ENCODE data around the gene NUAK2.

Gene NUAK2

DNA sequence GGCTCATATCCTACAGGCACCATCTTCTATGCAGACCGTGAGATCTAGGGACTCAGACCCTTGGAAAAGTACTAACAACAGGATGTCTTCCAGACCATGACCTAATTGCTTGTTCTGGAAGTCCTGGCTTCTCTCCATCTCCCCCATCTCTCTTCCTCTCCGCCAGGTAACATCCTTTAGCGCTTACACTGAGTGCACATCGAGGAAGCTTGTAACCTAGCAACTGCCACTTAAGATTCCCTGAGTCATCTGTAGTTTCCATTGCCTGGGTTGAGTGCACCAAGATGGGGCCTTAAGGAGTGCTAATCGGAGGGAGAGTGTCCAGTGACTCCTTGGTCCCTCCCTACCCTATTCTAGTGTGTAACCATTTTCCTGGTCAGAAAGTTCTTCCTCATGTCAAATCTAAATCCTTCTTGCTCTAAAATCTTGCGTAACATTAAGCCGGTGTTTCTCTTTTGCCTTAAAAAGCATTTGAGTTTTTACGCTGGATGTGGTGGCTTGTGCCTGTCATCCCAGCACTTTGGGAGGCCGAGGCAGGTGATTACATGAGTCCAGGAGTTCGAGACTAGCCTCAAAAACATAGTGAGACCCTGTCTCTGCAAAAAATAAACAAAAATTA, 25.5 kb upstream of the NUAK2 start:
- DNase-seq (ENCODE audit: low read depth): no peak

DNA sequence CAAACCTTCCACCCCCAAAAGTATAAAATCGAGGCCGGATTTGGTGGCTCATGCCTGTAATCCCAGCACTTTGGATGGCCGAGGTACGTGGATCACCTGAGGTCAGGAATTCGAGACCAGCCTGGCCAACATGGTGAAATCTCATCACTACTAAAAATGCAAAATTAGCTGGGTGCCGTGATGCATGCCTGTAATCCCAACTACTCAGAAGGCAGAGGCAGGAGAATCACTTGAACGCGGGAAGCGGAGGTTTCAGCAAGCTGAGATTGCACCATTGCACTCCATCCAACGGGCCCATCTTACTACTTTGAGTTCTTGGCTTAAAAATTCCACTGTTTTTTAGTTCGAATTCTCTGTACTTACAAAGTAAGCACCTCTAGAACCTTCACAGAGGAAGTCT, 24.2 kb upstream of the NUAK2 start:
- no peak for DNase-seq (ENCODE audit: low read depth)

DNA sequence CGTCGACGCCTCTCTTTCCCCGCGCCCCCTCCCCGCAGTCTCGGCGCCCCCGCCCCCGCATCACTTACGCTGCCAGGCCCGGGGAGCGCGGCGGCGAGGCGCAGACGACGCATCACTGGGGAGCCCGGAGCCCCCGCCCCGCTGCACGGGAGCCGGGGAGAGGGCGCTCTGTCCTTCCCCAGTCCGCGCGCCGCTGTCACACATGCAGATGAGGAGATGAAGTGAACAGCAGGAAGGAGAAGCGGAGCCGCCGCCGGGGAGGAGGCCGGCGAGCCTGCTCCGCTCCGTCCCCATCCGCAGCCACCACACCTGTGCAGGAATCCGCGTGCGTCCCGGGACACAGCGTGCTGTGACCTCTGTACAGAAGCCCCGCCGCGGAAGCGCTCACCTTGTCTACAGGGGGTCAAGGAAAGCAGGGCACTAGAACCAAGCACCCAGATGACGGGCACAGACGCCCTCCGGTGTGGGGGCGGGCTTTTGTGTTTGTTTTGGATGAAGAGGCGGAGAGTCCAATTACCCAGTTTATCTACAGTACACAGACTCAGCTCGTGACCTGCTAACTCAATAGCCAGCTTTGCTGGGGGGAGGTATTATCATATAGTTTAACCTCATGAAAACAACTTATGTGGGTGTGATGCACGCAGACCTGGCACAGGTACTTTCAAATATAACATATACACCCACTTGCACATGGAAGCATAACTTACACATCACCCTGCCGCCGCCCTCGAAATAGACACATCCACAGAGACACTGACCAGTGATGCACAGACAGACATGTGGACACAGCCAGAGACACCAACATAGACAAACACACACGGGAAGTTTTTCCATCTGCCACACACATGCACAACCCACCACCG, 22.8 kb upstream of the NUAK2 start:
- DNase-seq (ENCODE audit: low read depth): no peak

DNA sequence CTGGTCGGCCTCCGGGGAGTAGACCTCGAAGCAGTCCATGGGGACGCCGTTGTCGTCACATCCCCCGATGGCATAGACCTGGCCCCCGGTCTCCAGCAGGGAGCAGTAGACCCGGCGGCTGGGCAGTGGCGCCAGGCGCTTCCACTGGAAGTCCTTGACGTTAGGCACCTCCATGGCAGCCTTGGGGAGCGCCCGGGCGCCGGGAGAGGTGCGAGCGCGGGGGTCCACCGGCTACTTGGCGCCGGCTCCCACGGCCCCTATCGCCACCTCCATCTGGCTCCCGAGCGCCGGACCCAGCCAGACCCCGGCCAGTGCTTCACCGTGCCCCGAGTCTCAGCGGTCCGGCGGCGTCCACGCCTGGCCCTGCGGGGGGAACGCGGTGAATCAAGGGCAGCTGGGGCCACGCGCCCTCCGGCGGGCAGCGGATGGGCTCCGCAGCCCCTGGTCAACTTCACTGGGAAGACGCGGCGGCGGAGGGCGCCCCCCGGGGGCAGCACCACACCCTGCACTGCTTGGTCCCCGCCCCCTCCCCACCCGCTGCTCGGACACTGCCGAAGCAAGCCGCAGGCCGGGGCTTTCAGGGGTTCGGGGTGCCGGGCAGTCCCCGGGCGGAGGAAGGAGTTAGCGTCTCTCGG, 22.0 kb upstream of the NUAK2 start:
- DNase-seq (ENCODE audit: low read depth): no peak

DNA sequence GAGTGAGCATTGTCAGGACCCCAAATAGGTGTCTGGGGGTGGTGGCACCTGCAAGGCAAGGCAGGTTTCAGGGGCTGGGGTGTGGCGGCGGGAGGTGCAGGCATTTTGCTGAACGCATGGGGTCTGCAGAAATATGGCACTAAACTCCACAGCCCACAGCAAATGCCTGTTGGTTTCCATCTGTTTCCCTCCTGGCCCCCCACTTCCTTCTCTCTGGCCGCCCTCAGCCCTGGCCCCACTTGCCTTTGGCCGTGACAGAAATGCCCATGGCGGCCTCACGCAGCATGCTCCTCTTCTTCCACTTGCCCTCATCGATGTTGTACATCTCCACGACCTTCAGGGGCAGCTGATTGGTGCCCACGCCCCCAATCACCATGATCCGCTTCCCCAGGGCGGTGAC, 21.4 kb upstream of the NUAK2 start:
- no peak for DNase-seq (ENCODE audit: low read depth)

DNA sequence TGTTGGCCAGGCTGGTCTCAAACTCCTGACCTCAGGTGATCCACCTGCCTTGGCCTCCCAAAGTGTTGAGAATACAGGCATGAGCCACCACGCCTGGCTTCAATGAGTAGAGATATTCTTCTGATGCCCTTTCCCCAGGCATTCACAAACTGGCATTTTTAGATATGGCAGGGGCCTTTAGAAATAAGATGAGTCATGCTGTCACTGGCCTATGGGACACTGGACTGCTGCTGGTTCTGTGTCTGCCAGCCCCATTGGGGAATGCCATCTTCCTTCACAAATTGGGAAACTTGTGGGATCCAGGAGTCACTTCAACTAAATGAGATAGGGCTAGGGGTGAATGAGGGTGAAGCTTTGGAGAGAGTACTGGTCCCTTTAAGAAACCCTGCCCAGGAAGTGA, 19.1 kb upstream of the NUAK2 start:
- no peak for DNase-seq (ENCODE audit: low read depth)

DNA sequence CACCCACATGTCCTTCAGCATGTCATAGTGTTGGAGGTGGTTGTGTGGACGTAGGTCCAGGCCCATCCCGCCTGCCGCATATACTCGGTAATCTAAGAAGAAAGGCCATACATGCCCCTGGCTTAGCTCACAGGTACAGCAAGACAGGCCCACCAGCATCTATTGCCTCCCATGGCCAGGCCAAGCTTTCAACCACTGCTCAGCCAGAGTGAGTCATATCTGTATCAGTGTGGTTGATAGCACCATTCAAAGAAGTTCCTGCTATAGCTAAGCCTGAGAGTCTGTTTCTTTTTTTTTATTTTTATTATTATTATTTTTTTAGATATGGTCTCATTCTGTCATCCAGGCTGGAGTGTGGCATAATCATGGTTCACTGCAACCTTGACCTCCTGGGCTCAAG, 18.2 kb upstream of the NUAK2 start:
- DNase-seq (ENCODE audit: low read depth): no peak

DNA sequence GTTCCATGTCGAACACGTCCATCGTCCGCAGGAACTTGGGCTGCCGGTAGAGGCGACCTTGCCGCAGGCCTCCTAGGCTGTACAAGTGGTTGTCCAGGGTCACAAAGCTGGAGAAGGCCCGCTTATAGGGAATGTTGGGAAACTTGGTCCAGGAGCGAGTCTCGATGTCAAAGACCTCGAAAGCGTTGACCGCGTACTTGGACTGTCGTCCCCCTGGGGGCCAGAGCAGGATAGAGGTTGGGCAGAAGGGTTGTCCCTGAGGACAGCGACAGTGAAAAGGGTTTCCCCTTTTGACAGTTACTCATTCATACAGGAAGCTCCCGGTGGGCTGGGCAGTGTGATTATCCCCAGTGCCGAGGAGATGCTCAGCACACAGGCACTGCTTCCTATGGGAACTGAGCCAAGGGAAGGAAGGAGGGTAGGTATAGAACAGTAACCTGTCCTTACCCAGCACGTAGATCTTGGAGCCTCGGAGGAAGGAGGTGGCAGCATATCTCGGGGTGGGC, 17.7 kb upstream of the NUAK2 start:
- DNase-seq (ENCODE audit: low read depth): no peak

DNA sequence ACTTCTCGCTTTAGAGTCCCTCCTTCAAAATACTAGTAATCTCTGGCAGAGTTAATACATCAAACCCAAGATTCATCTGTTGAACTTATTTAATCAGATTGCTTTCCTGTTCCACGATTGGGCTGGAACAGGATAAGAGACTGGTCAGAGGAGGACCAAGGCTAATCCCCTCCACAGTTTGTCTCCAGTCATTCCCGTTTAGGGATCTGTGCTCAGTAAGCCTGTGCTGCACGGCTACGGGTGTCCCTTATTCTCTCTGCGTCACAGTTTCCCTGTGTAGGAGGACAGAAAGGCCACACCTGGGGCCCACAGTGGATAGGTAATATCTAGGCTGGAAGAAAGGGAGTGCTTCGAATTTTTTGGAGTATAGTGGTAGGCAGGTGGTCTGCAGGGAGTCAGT, 16.5 kb upstream of the NUAK2 start:
- no peak for DNase-seq (ENCODE audit: low read depth)

DNA sequence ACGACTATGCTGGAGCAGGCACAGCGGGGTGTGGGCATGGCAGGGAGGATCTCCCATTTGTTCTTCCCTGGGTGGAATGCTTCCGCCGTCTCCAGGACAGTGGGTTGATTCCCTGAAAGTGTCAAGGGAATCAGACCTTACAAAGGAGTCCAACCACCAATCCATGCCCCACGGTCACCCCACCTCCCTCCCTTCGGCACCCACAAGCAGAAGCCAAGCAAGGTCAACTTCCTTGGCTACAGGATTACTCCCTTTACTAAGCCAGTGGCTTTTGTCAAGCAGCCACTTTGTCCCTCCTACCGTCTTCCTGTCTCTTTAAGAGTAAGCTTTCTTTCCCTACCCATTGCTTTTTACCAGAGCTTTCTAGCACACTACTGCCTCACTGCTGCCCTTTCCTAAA, 15.9 kb upstream of the NUAK2 start:
- no peak for DNase-seq (ENCODE audit: low read depth)

DNA sequence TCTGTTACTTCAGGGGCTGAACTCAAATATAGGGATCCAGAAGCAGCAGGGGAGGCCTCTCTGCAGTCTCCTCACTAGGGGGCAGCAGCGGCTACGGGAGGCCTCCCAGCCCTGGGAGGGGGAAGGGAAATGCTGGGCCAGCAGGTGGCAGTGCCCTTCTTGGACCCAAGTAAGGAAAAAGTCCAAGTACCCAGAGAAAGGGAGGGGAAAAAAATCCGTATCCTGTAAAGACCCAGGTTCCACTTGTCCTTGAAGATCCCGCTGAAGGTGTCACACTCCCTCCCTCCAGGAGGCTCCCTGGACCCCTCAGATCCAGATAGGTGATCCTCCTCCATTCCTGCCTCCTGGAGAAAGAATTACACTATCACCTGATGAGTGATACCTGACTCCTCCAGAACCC, 14.1 kb upstream of the NUAK2 start:
- DNase-seq (ENCODE audit: low read depth): peak; percentile 60

DNA sequence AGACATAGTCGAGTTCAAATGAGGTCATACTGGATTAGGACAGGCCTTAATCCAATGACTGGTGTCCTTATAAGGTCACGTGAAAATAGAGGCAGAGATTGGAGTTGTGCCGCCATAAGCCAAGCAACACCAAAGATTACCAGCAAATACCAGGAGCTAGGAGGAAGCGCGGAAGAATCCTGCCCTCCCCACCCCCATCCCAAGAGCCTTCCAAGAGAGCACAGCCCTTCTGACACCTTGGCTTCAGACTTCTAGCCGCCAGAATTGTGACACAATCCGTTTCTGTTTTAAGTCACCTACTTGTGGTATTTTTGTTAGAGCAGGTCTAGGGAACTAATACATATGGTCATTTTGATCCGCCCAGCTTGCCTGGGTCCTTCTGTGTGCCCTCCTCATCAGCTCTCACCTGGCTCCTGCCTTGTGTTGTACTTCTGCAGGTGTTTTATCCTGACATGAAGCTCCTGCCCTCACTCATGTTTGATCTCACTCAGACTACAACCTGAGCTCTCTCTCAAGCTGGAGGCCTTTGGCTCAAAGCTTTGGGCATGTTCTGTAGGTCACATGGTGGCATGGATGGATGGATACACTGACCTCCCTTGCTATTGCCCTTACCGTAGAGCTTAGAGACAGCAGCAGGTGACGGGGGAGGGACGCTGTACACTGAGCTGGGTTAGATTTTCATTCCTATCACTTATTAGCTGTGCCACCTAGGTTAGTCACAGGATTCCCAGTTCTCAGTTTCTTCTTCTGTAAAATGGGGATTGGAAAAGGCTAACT, 10.7 kb upstream of the NUAK2 start:
- DNase-seq (ENCODE audit: low read depth): no peak

DNA sequence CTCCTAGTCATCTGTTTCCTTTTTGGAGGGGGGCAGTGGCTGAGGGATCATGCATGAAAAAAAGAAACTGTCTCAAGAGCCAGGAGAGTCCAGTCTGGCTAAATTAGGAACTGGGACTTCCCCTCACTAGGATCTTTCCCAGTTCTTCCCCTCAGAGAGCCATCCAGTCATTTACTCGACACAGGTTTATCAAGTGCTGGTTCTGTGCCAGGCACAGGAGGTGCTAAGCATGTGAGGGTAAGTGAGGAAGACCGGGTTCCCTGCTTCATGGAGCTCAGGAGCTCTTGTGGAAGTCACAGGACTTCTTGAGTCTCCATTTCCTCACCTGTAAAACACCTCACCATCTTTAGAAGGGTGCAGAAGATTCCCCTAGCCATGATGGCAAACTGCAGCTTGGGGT, 8.6 kb upstream of the NUAK2 start:
- no peak for DNase-seq (ENCODE audit: low read depth)

DNA sequence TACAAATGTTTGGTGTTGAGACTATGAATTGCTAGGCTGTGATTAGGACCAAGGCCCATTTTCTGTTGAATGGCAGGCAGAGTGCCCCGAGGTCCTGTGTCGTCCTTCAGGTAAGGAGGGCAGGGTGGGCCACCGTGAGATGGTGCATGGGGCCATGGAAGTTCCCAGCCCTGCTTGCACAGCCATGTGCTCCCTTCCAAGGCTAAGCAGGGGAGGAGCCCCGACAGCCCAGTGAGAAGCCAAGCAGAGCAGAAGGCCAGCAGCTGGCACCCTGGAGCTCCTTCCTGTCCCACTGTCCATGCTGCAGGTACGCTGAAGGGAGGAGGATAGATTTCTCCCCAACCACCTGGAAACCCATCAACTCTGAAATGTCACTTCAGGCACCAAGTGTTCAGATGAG, 8.2 kb upstream of the NUAK2 start:
- no peak for DNase-seq (ENCODE audit: low read depth)

DNA sequence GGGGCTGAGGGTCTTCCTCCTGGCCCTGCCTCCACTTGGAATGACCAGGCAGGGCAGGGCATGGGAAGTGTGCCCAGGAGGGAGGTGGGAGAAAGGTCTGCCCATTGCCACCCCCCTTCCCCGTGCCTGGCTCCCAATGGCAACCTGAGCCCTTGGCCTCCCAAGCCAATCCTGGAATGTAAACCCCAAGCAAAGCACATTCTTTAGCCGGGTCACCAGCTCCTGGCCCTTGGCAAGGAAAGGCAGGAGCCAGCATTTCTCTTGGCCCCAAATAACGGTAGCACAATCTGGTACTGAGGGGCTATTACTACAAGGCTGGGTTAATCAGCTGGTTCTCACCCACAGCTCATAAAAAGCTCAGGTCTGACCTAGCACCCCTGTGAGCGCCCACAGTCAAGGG, 6.9 kb upstream of the NUAK2 start:
- DNase-seq (ENCODE audit: low read depth): no peak

DNA sequence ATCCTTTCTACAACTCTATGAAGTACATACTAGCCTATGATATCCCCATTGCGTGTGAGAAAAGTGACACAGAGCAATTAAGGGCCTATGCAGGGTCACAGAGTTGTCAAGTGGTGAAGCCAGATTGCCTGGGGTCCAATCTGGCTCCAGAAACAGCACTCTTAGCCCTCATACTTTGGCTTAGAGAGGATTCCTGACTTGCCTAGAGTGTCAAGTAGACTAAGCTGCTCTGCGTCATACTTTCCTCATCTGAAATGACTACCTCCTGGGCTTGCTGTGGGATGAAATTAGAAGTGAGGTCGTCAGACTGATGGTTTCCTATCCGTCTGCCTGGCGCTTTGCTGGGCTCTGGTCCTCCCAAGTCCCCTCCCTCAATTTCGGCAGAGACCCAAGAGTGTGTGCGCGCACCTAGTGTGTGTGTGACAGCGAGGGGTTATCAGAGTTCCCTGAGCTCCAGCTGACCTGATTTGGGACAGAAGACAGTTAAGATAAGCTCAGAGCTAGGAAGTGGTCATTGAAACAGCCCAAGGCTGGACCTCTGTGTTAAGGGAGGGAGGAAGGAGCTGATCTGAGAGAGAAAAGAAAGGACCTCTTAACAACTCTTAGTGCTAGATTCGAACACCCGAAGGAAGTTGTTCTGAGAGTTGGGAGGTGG, 5.4 kb upstream of the NUAK2 start:
- DNase-seq (ENCODE audit: low read depth): no peak

DNA sequence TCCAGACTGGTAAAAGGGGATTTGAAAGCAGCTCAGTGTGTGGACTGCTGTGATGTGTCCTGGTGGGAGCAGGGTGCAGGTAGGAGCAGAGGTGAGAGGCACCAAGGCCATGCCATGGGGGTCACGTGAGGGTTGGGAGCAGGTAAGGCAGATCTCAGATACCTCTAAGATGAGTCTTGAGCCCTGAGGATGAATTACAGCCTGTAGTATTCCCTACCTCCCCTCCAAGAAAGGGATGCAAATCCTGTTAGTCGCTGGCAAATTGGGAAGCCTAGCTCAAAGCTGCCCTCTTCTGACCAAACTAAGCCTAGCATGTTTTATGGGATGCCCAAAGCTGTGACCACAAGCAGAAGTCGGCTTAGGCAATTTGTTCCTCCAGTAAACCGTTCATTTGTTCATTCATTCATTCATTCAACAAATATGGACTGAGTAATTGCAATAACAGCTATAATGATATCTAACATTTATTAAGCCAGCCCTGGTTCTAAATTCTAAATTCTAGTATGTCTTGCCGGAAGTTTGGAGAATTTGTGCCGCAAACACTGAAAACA, 3.9 kb upstream of the NUAK2 start:
- DNase-seq (ENCODE audit: low read depth): peak; percentile 67

DNA sequence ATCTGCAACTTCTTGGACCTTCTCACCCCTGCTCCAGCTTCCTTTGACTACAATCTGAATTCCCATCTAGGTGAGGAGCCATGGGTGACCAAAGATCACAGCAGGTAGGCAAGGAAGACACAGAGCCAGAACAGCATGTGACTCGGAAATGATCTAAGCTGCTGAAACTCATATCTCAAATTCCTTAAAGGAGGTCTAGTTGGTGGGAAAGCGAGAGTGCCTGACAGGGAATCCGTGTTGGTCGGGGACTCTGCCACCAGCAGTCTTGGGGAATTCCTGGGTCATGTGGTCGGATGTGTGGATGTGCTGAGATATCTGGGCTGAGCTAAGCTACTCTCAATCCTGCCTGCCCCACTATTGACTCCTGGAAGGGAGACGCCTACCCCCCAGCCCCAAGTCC, 3.2 kb upstream of the NUAK2 start:
- no peak for DNase-seq (ENCODE audit: low read depth)

DNA sequence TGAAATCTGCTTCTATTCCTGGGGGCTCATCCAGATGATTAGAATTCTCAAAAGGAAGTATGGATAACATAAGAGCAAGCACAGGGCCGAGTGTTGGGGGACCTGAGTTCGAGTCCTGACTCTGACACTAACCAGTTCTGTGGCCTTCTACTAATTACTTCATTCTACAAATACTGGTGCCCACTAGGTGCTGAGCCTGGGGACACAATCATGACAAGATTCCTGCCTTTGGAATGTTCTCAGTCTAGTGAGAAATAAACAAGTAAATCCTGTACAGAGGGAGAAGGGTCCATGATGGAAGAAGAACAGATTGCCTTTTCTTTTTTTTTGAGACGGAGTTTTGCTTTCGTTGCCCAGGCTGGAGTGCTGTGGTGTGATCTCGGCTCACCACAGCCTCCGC, 2.2 kb upstream of the NUAK2 start:
- DNase-seq (ENCODE audit: low read depth): no peak

DNA sequence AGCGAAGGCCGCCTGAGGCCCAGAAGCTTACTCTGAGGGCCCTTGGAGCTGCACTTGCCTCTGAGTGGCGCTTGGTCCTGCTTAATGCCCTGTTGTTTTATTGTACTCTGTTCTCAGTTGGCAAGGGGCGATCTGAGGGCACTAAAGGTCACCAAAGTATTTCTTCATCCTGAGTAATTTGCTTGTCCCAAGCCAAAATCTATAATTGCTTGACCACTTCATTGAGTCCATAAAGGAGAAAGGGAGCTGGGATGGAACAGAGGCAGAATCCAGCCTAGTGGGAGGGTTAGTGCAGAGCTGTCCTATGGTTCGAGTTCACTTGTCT, 376 bp upstream of the NUAK2 start:
- no peak for DNase-seq (ENCODE audit: low read depth)

DNA sequence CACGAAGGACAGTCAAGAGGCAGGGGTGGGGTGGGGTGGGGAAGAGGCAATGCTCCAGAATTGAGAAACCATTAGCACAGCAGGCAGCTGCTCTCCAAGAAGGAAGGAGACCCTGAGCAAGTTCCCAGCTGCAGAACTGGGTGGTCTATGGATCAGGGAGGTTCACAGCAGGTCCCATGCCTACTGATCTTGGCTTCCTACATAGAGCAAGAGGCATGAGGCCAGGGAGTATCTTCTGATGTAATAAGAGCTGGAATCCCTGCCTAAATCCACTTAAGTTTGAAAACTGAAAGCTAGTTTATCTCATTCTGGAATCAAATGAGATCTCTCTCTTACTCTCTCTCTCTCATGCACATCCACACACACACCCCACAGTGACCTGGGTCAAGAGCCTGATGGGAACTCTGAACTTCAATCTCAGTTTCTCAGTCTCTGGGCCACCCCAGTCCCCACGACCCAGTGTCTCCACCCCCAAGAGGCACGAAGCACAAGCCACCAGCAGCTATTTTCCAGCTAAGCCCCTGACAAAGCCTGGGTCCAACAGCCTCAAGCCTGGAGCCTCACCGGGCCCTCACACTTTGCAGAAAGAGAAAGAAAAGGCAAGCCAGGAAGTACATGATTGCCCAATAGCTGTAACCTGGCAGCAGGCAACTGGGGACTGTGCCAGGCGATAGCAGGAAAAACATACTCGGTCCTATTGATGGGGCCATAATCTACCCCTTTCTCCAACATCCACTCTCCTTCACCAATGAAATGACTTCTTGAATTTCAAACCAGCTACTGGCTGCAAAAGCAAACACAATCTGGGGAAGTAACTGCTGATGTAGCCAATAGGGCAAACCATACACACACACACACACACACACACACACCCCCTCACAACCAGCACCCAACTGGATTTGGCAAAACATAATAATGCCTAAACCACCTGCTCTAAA, 2.2 kb downstream of the NUAK2 start:
- peak; percentile 77 for DNase-seq (ENCODE audit: low read depth)
